ENCODE measurements around the gene KDM5B.

KDM5B gene

GRCh38 chr1:202701200-202701599 is 107.0 kb downstream of the KDM5B start (continued):
- TF ChIP-seq POU6F1 (CRISPR knock-in tag; IDR thresholded peaks at IDR 0.05; ENCODE audit: borderline replicate concordance, low read depth) (no peak), CSDC2 (CRISPR knock-in tag; IDR thresholded peaks at IDR 0.05) (no peak), ESRRG (CRISPR knock-in tag; IDR thresholded peaks at IDR 0.05) (no peak), GLIS3 (CRISPR knock-in tag; IDR thresholded peaks at IDR 0.05) (no peak), TCF4 (CRISPR knock-in tag; IDR thresholded peaks at IDR 0.05; ENCODE audit: borderline replicate concordance) (no peak), PPARA (CRISPR knock-in tag; IDR thresholded peaks at IDR 0.05; ENCODE audit: borderline replicate concordance) (no peak)

- no peak for ATAC-seq
- TF ChIP-seq ZFP30 (CRISPR knock-in tag; IDR thresholded peaks at IDR 0.05) (no peak), TOX (CRISPR knock-in tag; IDR thresholded peaks at IDR 0.05; ENCODE audit: borderline replicate concordance) (no peak), ZNF8 (CRISPR knock-in tag; IDR thresholded peaks at IDR 0.05) (no peak), OSR1 (CRISPR knock-in tag; IDR thresholded peaks at IDR 0.05) (no peak), POU6F1 (CRISPR knock-in tag; IDR thresholded peaks at IDR 0.05; ENCODE audit: borderline replicate concordance, low read depth) (no peak), CREB5 (CRISPR knock-in tag; IDR thresholded peaks at IDR 0.05; ENCODE audit: low read depth) (no peak), CSRNP3 (CRISPR knock-in tag; IDR thresholded peaks at IDR 0.05) (no peak), ZFP3 (CRISPR knock-in tag; IDR thresholded peaks at IDR 0.05) (no peak), ZC3H10 (CRISPR knock-in tag; IDR thresholded peaks at IDR 0.05) (no peak)
These were observed 108.2 kb downstream of the KDM5B start for GRCh38 chr1:202700061-202700460.

GRCh38 chr1:202698276-202698675 is 109.9 kb downstream of the KDM5B start:
- ATAC-seq = no peak
- TF ChIP-seq GLIS3 (CRISPR knock-in tag; IDR thresholded peaks at IDR 0.05) (no peak), ZNF70 (CRISPR knock-in tag; IDR thresholded peaks at IDR 0.05) (no peak)

- ATAC-seq = no peak
- TF ChIP-seq ZFP30 (CRISPR knock-in tag; IDR thresholded peaks at IDR 0.05) (no peak), ZNF565 (CRISPR knock-in tag; conservative IDR thresholded peaks at IDR 0.05; ENCODE audit: low read depth) (no peak), ARNTL (CRISPR knock-in tag; IDR thresholded peaks at IDR 0.05; ENCODE audit: borderline replicate concordance, low read depth) (no peak), ZFP3 (CRISPR knock-in tag; IDR thresholded peaks at IDR 0.05) (no peak), ISL1 (CRISPR knock-in tag; IDR thresholded peaks at IDR 0.05) (no peak), PPARA (CRISPR knock-in tag; IDR thresholded peaks at IDR 0.05; ENCODE audit: borderline replicate concordance) (no peak), CSRNP3 (CRISPR knock-in tag; IDR thresholded peaks at IDR 0.05) (no peak), TCF4 (CRISPR knock-in tag; IDR thresholded peaks at IDR 0.05; ENCODE audit: borderline replicate concordance) (no peak), GLIS3 (CRISPR knock-in tag; IDR thresholded peaks at IDR 0.05) (no peak), BACH2 (CRISPR knock-in tag; IDR thresholded peaks at IDR 0.05; ENCODE audit: borderline replicate concordance) (no peak), ESRRG (CRISPR knock-in tag; IDR thresholded peaks at IDR 0.05) (no peak)
These were observed 111.2 kb downstream of the KDM5B start for GRCh38 chr1:202697038-202697437.

GRCh38 chr1:202694314-202694713 is 113.9 kb downstream of the KDM5B start:
- TF ChIP-seq ZC3H10 (CRISPR knock-in tag; IDR thresholded peaks at IDR 0.05) = no peak
- no peak for TF ChIP-seq RARB (CRISPR knock-in tag; IDR thresholded peaks at IDR 0.05)
- no peak for TF ChIP-seq ISL1 (CRISPR knock-in tag; IDR thresholded peaks at IDR 0.05)
- TF ChIP-seq CSRNP3 (CRISPR knock-in tag; IDR thresholded peaks at IDR 0.05) = no peak
- TF ChIP-seq ESRRG (CRISPR knock-in tag; IDR thresholded peaks at IDR 0.05) = no peak
- TF ChIP-seq ARNTL (CRISPR knock-in tag; IDR thresholded peaks at IDR 0.05; ENCODE audit: borderline replicate concordance, low read depth) = no peak
- no peak for TF ChIP-seq TCF4 (CRISPR knock-in tag; IDR thresholded peaks at IDR 0.05; ENCODE audit: borderline replicate concordance)
- no peak for TF ChIP-seq TOX (CRISPR knock-in tag; IDR thresholded peaks at IDR 0.05; ENCODE audit: borderline replicate concordance)
- no peak for TF ChIP-seq CREB5 (CRISPR knock-in tag; IDR thresholded peaks at IDR 0.05; ENCODE audit: low read depth)
- TF ChIP-seq CSDC2 (CRISPR knock-in tag; IDR thresholded peaks at IDR 0.05) = no peak
- no peak for TF ChIP-seq PPARA (CRISPR knock-in tag; IDR thresholded peaks at IDR 0.05; ENCODE audit: borderline replicate concordance)
- no peak for TF ChIP-seq SNAI2 (CRISPR knock-in tag; IDR thresholded peaks at IDR 0.05)
- no peak for TF ChIP-seq ZNF8 (CRISPR knock-in tag; IDR thresholded peaks at IDR 0.05)
- TF ChIP-seq ZFP3 (CRISPR knock-in tag; IDR thresholded peaks at IDR 0.05) = no peak
- ATAC-seq = no peak

Measured in SK-N-SH treated with all-trans-retinoic acid at 6 μM for 48 hours (cell line).